Hematopoietic multipotent progenitor cell treated with erythropoietin and hydrocortisone succinate and interleukin-3 and kit ligand, for 4 days (in vitro differentiated cells): ENCODE measurements around the gene ZNF415.
A peak's percentile ranks its signal among the peaks of the same experiment; 100 is the strongest.
"Not testable (repeated sequence)": the region's sequence is repeated elsewhere in the genome, so short reads cannot be mapped to it uniquely, and the experiment has no call there.

Experiments used
- DNase-seq: peaks from one replicate; pipeline ENCODE4 v3.0.0-alpha.2; 2015

Gene ZNF415

GRCh38 chr19:53132141-53132991 is at the start of gene ZNF415:
ZNF415 (minus strand) TSS chr19:53132910; CDS start chr19:53122676, 10,234 bp downstream.
- peak; percentile 67 for DNase-seq

GRCh38 chr19:53182202-53182601 is 49.5 kb upstream of the ZNF415 start:
- DNase-seq, result no peak

- no peak for DNase-seq
These were observed 45.3 kb upstream of the ZNF415 start for GRCh38 chr19:53177986-53178385.

GRCh38 chr19:53172889-53173288 is 40.2 kb upstream of the ZNF415 start:
- DNase-seq, result no peak

- DNase-seq, result no peak
These were observed 33.0 kb upstream of the ZNF415 start for GRCh38 chr19:53165691-53166091.

GRCh38 chr19:53161123-53161522 is 28.4 kb upstream of the ZNF415 start:
- peak; percentile 51 for DNase-seq

GRCh38 chr19:53160350-53160749 is 27.6 kb upstream of the ZNF415 start:
- no peak for DNase-seq

GRCh38 chr19:53158119-53158656 is 25.5 kb upstream of the ZNF415 start:
- peak; percentile 41 for DNase-seq

- no peak for DNase-seq
These were observed 24.9 kb upstream of the ZNF415 start for GRCh38 chr19:53157626-53158025.

GRCh38 chr19:53156850-53157249 is 24.1 kb upstream of the ZNF415 start:
- DNase-seq, result no peak

GRCh38 chr19:53147645-53148044 is 14.9 kb upstream of the ZNF415 start:
- DNase-seq, result no peak

- DNase-seq, result no peak
These were observed 7.6 kb upstream of the ZNF415 start for GRCh38 chr19:53140351-53140750.

GRCh38 chr19:53136432-53136831 is 3.7 kb upstream of the ZNF415 start:
- no peak for DNase-seq

GRCh38 chr19:53131727-53132126 is 983 bp downstream of the ZNF415 start:
- no peak for DNase-seq

- DNase-seq, result no peak
These were observed 1.6 kb downstream of the ZNF415 start for GRCh38 chr19:53131085-53131590.

GRCh38 chr19:53130506-53130905 is 2.2 kb downstream of the ZNF415 start:
- no peak for DNase-seq

- DNase-seq, result not testable (repeated sequence)
These were observed 5.8 kb downstream of the ZNF415 start for GRCh38 chr19:53126733-53127526.

- DNase-seq, result no peak
These were observed 9.3 kb downstream of the ZNF415 start for GRCh38 chr19:53123400-53123799.

GRCh38 chr19:53112286-53112685 is 20.4 kb downstream of the ZNF415 start:
- no peak for DNase-seq

GRCh38 chr19:53109527-53109926 is 23.2 kb downstream of the ZNF415 start:
- DNase-seq, result no peak

- peak; percentile 99 for DNase-seq
These were observed 29.2 kb downstream of the ZNF415 start, which contains the start of gene ZNF160 for GRCh38 chr19:53103234-53104203. ZNF160 (minus strand) TSS chr19:53103422; CDS start chr19:53086276, 17,146 bp downstream.

GRCh38 chr19:53102756-53103233 is 29.9 kb downstream of the ZNF415 start:
- peak; percentile 64 for DNase-seq
